CD4-positive, alpha-beta T cell treated with Interleukin-17A for 1 hour (primary cell): ENCODE measurements around the gene HS3ST2.

Experiments
- DNase-seq: peaks from one replicate; pipeline ENCODE4 v3.0.0-alpha.2; 2020

Gene HS3ST2

DNA sequence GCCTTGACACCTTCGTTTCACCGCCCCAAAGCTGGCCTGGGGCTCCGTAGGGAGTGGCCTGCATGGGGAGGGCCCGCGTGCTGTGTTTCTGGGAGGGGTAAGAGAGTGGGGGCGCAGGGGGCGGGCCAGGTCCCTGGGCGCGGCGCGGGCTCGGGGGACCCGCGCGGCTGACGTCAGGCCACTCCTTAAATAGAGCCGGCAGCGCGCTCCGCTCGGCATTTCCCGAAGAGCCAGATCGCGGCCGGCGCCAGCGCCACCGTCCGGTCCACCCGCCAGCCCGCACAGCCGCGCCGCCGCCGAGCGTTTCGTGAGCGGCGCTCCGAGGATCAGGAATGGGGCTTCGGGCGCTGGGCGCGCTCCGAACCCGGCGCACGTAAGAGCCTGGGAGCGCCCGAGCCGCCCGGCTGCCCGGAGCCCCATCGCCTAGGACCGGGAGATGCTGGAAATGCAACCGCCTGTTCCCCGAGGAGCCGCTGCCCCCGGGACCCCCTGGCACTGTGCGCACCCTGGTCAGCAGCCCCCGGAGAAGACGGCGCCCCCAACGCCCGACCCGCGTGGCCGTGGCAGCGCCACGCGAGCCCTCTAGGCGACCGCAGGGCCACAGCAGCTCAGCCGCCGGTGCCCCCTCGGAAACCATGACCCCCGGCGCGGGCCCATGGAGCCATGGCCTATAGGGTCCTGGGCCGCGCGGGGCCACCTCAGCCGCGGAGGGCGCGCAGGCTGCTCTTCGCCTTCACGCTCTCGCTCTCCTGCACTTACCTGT, at the start of gene HS3ST2:
Gene HS3ST2, plus strand, starts transcription at position 215 of the 763 bp plus-strand sequence. Its CDS starts 449 bp downstream, at position 664.
- DNase-seq: no peak

DNA sequence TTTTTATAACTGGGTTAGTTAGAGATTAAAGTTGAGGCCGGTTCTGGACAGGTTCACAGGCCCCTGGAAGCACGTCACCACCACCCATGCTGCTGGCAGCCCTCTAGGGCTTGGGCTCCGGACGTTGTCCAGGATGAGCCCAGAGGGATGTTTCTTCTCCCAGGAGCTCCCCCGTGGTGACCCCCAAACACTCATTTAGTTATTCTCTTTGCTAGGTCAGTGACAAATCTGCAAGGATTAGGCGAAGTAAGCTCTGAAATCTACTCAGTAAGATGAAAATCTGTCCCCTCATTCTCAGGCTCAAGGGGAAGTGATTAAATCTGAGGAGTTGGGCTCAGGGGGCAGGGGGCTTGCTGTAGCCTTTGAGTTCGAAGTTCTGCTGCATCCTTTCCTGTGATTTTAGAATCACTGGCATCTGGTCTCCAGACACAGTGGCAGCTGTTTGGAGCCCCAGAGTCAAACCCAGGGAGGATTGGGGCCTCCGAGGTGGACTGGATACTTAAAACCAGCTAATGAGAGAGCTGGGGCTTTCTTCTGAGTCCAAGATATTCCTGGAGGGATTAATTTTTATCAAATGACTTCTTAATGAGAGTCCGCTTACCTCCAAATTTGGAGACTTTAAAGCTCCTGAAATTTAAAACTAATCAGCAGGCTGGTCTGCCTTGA, 49.2 kb upstream of the HS3ST2 start:
- DNase-seq: no peak

DNA sequence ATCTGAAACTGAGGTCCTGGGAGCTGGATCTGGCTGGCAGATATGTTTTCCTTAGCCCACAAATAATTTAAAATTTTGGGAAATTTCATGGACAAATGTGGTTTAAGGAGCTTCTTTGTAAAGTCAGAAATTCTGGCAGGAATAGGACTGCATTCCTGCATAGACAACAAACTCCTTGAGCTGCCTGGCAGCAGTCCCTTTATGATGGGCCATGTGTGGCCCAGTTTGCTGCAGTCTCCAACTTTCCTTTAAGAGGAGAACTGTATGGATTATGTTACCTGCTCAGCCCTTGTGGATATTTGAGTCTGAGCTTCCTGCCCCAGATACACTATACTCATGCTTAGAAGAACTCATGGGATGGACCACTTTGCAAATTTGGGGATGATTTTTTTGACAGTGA, 48.5 kb upstream of the HS3ST2 start:
- DNase-seq: no peak

DNA sequence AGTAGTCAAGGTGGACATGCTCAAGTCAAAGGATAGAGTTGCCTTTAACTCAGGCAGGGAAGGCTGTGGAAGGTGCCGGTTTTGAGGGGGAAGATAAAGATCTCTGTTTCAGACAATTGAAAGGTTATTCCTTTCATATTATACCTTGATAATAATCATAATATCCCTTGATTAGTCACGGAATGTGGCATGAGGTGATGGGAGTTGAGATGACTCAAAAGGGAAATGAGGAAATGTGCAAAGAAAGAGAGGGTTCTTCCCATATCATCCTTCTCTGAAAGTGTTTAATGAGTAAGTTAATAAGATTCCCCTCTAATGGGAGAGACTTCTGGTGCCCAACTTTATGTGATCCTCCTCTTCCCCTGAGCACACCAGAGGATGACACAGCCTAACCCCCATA, 43.1 kb upstream of the HS3ST2 start:
- no peak for DNase-seq

DNA sequence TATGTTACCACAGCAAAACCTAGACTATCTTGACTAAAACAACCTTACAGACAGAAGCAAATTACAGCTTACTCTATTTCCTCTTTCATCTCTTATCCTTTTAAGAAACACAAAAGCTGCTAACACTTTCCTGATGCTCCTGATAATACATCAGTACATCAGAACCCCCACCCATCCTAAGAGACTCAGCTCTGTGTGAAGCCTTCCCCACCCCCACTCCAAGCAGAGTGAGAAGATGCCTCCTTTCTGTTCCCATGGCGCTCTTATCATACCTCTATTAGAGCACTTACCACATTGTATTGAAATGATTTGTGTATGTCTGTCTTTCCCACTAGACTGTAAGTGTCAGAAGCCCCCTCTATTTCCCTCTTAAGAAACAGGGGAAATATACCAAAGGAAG, 42.4 kb upstream of the HS3ST2 start:
- DNase-seq: no peak

DNA sequence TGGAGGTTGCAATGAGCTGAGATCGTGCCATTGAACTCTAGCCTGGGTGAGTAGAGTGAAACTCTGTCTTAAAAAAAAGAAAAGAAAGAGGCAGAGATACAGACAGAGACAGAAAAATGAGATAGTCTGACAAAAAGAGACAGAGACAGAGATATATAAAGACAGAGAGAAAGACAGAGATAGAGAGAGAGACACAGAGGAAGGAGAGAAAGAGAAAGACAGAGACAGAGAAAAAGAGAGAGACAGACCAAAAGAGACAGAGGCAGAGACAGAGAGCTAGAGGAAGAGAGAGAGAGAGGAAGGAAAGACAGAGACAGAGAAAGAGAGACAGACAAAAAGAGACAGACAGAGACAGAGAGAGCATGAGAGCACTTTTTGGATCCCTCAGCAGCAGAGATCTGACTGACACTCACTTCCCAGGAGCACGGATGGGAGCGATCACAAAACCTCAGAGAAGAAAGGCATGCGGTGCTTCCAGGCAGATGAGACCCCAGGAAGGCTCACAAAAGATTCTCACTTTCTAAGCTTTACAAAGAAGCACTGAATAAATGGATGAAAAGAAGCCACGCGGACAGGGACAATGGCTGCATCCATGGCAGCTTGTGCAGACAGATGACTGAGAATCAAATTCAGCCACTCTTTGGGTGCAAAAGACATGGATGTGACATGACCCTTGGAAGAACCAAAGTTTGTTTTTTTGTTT, 38.6 kb upstream of the HS3ST2 start:
- no peak for DNase-seq

DNA sequence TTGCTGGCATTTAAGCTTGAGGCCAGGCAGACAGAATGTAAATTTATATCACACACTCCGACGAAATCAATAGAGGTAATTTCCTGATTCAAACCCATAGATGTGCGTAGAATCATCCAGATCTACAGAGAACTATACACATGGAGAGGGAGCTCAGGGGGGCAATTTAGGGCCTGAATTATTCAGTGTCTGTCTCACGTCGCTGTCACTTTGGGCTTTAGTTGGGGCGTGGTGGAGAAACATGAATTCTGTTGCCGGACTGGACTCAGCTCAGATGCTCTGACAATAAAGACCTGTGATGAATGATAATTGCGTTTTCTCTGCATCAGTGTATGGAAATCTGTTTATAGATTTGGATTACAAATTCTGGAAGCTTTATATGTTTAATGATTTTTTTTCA, 32.5 kb upstream of the HS3ST2 start:
- DNase-seq: no peak

DNA sequence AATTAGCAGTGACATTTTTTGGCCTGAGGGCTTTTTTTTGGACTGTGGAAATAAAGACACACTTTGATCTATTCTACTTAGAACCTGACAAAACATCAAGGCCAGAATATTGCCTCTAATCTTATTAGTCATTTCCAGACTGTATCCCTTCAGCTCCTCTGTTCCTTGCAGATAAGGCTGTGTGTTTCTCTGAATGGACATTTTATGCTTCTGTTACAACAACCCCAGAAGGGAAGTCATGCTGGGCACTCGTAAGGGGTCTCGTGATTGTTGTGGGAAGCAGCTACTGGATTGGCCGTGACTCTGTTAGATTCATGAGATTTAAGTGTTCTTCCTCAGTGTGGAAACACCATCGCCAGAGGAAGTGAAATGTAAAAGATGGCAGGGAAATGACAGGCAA, 31.6 kb upstream of the HS3ST2 start:
- no peak for DNase-seq

DNA sequence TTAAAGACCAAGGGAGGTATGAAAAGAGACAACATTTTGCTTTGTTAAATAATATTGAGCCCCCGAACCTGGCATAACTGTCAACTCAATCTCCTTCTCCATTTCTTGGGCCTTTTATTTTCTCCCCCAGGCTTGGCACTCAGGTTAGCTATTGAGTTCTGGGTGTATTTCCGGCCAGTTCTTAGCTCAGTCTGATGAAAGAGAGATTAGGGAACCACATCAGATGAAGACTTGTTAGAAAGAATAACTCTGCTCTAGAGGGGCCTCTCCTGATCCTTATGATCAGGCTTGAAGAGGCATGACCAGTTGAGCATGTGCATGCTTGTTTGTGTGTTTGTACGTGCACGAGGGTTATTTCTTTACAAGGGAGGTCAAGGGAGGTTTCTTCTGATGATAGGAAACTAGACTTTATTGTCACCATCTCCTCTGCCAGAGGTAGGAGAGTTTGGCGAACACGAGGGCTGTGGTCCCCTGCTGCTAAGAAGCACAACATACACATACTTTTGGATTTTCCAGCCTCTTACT, 29.2 kb upstream of the HS3ST2 start:
- no peak for DNase-seq

DNA sequence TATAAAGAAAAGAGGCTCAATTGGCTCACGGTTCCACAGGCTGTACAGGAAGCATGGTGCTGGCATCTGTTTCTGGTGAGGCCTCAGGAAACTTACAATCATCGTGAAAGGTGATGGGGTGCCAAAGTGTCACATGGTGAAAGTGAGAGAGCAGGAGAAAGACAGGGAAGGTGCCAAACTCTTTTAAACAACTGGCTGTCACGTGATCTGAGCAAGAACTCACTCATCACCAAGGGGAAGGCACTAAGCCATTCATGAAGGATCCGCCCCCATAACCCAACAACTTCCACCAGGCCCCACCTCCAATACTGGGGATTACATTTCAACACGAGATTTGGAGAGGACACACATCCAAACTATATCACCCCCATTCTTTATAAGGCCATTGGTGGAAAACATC, 28.4 kb upstream of the HS3ST2 start:
- DNase-seq: no peak

DNA sequence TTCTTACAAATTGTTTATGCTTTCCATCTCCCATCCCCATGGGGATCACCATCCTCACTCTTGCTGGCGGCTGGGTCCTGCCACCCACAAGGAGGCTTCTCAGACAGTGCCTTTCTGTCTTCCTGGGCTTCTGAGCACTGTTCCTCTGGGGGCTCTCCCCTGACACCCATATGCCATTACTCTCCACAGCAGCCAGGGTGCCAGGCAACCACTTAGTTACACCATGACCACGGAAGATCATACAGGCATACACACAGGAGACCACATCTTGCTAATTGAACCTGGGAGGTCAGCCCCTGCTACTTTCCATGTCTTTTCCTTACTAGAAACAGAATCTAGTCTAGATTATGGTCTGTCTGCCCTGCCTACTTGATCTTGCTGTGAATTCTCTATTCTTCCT, 27.7 kb upstream of the HS3ST2 start:
- DNase-seq: no peak

DNA sequence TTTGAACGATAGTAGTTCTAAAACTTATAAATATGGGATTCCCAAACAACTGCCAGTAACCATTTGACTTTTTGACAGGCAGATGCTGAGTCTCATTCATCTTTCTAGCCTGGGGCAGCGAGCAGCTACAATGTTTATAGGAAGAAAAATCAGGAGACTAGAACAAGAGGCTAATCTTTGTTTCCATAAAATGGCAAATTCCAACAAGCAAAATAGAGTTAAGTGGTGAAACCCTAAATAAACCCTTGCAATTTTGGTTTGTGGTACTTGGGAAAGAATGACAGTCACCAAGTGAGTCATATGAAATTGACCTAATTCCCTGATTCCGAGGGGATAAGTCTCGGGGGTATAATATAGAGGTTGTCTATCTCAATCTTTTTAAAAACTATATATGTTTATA, 27.3 kb upstream of the HS3ST2 start:
- no peak for DNase-seq

DNA sequence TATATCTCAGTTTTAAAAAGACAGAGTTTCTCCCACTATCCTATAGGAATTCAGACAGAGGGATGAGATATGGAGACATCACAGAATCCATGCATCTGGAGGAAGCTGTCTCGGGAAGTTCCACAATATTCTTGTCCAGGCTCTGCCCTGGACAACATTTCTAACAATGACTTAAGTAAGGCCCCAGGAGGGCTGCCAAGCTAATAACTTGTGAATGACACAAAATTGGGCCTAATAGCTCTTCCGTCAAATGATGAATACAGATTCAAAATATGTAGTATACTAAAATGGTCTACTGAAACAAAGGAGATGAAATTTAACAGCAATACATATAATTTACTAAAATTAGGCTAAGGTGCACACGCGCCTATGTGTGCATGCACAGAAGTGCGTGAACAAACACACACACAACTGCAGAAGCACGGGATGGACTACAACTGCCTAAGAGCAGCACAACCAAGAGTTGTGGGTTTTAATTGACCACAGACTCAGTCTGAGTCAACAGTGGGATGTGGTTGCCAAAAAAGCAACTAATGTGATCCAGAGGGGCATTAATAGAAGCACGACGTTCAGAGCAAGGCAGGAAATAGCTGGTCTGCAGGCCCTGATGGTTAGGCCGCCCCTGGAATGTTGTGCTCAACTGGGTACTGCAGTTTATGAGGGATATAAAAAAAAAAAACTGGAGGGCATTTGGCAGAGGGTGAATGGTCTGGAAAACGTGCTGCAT, 26.3 kb upstream of the HS3ST2 start:
- DNase-seq: no peak

DNA sequence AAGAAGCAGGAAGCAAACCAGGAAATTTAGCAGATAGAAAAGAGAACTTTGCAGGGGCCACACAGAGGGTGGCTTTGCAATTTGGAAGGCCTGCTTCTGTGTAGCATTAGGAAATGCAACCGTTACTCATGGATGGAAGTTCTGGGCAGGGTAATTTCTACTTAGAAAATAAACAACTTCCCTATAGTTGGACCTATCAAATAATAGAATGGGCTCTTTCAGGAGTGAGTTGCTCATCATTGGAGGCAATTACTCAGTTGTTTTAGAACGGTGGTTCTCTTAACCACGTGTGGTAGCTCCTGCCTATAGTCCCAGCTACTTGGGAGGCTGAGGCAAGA, 25.8 kb upstream of the HS3ST2 start:
- no peak for DNase-seq

DNA sequence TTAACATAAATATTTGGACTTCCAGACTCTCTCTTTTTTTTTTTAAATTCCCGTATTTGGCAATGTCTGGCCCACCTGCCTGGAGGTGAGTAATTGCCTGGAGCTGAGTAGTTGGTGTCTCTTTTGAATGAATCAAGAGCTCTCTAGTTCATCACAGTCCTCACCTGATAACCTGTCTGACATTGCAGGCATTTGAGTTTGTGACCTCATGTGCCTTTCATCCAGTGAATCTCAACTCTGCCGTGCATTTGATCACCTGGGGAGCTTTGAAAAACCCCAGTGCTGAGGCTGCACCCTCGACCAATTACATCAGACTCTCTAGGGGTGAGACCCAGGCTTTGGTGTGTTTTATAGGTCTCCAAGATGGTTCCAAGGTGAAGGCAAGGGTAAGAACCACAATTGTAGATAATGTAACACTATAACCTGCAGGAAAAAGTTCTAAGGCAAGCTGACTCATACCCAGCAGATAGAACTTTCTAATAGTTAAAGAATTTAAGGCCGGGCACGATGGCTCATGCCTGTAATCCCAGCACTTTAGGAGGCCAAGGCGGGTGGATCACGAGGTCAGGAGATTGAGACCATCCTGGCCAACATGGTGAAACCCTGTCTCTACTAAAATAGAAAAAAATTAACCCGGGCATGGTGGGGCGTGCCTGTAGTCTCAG, 24.5 kb upstream of the HS3ST2 start:
- no peak for DNase-seq

DNA sequence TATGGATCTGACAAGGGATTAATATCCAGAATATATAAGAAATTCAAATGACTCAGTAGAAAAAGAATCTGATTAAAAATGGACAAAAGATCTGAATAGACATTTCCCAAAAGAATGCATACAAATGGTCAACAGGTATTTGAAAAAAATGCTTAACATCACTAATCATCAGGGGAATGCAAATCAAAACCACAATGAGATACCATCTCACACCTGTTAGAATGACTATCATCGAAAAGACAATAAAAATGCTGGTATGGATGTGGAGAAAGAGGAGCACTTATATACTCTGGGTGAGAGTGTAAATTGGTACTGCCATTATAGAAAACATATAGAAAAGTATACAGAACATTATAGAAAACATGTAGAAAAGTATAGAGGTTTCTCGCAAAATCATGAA, 16.4 kb upstream of the HS3ST2 start:
- DNase-seq: no peak

DNA sequence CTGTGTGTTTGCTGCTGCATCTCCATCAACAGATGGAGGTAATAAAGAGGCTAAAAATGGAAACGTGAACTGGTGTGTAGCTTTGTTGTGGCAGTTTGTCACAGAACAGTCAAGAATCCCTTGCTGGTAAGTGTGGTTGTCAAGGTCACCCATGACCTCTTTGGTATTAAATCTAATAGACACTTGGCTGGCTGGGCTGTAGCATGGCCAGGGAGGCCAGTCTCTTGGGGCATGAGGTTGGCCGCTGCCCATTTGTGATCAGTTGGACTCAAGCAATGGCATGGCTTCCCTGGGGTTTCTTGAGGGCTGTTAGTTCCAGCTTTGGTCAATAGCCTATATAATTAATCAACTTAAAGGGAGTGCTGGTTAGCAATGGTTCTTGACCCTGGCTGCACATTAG, 14.8 kb upstream of the HS3ST2 start:
- DNase-seq: no peak

DNA sequence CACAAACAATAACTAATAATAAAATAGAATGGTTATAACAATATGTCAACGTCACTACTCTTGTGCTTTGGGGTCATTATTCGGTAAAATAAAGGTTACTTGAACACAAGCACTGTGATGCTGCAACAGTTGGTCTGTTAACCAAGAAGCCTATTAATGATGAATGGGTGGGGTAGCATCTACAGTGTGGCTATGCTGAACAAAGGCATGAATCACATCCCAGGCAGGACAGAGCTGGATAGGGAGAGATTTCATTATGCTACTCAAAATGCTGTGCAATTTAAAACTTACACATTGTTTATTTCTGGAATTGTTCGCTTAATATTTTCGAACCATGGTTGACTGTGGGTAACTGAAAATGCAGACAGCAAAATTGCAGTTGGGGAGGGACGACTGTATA, 9.1 kb upstream of the HS3ST2 start:
- DNase-seq: no peak

DNA sequence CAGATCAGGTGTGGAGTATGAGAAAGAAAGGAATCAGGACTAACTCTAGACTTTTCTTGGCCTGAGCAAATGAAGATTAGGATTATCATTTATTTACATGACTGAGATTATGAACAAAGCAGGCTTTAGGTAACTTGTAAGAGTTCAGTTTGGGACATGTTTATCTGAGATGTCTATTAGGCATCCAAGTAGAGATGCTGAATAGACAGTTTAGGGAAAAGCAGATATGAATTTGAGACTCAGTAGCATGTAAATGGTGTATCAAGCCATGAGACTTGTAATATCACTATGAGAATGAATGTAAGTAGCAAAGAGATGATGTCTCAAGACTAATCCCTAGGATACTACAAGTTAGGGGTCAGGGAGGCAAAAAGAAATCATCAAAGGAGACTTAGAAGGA, 8.6 kb upstream of the HS3ST2 start:
- no peak for DNase-seq

DNA sequence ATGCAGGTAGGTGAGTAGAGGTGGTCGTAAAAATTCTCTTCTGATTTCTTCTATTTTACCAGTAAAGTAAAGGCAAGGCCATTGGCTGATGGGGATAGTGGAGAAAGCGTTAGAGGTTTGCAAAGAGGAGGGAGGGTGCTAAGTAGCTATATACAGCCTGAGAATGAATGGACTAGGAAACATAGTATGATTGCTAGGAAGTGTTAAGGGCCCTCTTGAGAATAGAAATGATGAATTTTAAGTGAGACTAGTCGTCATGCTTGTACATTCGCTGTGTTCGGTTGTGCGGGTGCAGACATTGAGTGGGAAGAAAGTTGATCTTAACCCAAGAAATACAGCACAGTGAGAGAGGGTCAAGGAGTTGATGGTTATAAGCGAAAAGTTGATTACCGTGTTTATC, 7.2 kb upstream of the HS3ST2 start:
- DNase-seq: no peak

DNA sequence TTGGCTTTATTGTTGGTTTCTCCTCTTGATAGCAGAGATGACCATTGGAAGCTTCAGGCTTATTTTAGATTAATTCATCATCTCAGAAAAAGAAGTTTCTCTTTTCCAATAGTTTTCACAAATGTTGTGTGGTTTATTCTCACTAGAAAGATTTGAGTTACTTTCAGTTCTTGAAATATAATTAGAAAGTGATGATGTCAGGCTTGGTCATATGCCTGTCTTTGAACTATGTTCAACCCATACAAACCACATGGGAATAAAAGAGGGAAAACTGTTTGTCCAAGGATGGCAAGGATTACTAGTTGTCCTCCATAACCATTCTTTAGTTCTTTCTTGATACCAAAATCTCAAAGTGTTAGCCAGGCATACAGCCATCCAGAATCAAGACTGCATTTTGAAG, 3.7 kb upstream of the HS3ST2 start:
- DNase-seq: no peak

DNA sequence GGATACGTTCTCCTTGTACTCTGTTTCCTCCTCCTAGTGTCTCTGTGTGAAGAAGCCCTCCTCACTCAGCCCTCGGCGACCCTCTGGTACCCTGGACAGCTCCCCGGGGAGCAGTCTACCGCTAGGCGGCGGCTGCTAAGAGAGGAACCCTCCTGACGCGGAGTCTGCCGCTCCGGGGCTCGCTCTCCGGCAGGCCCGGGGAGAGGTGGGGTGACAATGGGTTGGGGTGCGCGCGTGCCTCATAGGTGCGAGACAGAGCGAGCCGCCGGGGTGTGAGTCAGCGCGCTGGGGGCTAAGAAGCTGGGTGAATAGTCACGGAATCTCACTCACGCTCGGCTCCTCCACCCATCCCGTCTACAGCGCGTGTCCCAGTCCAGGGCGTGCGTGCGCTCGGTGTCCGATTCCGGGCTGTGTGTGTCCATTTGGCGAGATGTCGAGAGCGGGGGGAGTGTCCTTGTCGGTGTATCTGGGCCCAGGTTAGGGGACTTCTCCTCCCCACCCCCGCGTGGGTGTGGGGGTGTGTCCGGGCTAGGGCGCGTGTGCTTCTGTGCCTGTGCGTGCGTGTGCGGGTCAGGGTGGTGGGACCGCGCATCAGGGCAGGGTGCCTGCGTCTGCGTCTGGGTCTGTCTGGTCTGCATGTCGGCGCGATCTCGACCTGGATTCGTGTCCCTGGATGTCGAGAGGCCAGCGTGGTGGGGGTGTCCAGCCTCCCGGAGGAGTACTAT, 577 bp upstream of the HS3ST2 start:
- DNase-seq: no peak
